GM19193 (cell line): ENCODE measurements around the gene ING4.

Source experiments
- POLR2A ChIP-seq: IDR thresholded peaks from 4 replicates; pipeline ENCODE4 v1.6.1; 2011; ENCODE audit not compliant: insufficient read depth, insufficient read length; ENCODE audit errors: extremely low read depth

Gene ING4

DNA sequence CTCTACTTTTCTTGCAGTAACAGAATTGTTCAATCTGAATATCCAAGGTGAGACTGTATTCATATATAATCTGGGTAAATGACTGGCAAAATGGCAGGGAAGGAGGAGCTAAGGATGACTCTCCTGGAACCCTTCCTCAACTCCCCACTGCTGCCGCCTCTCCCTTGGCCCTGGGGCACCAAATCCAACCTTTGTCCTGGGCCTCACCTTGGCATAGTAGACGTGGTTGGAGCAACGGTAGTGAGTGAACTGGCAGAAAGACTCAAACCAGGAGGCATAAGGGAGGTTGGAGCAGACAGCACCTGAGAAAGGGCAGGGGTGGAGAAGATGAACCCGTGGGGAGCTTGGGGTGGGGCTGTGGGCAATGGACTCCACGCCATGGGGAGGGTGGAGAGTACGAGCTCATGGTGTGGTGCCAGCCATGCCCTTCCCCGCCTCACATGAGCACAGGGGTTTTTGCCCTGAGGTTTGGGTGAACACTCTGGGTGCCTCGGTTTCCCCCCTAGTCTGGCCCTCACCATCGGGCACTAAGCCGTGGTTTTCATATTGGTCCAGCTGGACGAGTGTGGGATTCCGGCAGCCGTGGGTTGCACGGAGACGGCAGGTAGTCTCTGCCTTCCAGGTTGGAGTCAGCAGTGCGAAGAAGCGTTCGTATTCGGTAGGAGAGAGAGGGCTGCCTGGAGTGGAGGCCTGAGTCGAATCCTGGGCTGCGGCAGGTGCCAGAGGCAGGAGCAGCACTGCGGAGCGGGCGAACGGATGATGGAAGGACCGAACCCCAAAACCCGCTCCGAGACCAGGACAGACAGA, 16.4 kb downstream of the ING4 start:
- no peak for TF ChIP-seq POLR2A

DNA sequence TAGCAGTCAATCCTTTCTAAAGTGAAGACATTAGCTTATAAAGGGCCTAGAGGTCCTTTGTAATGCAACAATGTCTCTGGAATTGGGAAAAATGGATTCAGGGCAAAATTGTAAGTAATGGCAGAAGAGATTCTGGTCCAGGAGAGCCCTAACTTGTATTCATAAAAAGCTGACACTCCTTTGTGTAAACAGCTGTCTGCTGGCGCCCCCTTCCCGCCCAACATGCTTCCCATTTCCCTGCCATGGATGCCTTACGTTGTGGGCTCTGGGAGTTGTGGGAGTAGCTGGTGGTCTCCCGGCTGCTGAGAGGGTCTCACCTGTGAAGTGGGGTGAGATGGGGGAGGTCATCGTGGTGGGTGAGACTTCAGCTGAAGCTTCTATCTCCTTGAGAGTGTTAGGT, 18.0 kb downstream of the ING4 start:
- no peak for TF ChIP-seq POLR2A

DNA sequence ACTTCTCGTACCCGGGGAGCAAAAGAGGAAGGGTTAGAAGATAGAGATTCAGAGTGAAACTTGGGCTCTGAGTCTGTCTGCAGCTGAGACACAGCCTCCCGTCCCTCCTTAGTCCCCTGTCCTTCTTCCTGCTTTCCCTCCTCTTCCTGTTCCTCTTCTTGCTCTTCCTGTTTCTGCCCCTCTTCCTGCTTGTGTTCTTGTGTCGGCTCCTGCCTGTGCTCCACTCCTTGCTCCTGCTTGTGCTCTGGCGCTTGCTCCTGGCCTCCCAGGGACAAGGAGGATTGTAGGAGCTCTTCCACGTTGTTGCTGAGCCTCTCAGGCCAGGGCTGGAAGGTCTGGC, 18.7 kb downstream of the ING4 start:
- peak; percentile 41 for TF ChIP-seq POLR2A

DNA sequence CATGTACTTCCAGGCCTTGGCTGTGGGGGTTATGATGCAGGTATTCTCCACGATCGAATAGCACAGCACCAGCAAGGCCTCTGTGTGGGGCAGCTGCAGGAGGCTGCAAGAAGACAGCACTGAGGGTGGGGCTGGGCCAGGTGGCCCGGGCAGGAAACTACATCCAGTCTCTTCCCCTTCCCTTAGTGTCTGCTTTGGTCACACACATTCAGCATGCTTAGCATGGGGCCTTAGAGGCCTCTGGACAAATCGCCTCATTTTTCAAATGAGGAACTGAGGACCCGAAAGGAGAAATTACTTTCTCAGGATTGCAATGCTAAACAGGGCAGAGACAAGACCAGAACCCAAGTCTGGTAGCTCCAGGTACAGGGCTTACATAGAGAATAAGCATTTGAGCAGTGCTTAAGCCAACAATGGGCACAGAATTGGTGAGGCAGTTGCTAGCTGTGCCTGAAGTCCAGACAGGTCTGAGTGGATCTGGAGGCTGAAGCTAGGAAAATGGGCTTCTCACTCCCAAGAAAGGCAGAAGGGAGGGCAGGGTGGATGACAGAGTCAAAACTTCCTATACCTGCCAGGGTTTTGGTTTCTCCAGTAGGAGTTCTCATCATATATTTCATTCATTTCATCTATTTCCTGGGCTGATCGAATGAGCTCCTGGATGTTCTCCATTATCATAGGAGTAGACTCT, 19.2 kb downstream of the ING4 start:
- TF ChIP-seq POLR2A = peak; percentile 25

DNA sequence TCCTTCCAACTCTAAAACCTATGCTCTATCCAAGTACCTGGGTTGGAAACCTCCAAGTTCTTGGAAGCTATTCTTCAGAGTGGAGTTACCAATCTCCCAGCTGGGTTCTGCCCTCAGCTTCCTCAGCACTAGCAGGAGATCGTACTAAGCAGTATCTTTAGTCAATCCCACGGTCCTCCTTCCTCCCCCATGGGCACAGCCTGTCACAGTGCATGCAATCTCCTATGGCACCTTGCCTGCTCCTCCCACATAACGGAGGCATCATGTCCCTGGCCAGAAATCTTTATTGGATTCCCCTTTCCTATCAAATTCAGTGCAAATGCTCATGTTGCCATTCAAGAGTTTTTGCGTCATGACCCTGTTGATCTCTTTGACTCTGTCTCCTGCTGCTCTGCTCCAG, 21.8 kb downstream of the ING4 start:
- TF ChIP-seq POLR2A = no peak

DNA sequence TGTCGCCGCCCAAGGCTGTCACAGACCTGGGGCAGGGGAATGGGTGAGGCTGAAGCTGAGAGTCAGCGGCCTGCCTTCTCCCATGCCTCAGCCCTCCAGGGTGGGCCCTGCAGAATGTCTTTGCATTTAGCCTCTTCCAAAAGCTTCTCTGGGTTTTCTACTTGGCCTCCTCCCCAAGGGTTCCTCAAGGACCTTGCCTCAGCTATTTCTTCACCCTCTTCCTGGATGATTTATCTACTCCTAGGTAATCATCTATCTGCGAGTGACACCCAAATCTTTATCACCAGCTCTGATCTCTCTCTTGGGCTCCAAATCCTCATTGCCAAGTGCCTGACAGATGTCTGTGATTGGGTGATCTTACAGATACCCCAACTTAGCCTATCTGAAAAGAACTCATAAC, 22.4 kb downstream of the ING4 start:
- no peak for TF ChIP-seq POLR2A

DNA sequence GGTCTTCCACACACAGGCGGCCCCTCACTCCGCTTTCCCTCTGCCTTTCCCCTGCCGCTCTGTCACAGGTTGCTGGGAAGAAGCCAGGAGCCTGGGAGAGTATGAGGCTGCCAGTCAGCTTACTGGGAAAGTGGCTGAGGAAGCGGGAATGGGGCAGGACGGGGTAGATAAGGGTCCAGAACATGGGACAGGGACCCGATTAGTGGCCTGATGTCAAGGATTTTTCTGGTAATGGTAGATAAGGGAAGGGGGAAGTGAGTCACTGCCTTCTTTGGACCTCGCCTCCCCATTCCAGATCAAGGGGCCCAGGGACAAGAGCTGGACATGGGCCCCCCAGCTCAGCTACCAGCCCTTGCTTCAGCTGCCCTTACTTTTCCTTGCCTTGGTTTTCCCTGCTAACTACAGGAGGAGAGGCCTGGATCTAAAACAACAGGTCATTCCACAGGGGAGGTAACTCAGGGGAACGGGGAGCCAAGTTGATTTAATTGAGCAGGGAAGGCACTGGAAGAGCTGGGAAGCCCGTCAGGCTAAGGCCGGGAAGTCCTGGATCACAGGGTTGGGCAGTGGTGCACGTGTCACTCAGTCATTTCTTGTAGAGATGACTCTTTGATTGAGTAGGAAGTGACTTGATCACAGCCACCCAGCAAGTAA, 23.6 kb downstream of the ING4 start:
- no peak for TF ChIP-seq POLR2A

DNA sequence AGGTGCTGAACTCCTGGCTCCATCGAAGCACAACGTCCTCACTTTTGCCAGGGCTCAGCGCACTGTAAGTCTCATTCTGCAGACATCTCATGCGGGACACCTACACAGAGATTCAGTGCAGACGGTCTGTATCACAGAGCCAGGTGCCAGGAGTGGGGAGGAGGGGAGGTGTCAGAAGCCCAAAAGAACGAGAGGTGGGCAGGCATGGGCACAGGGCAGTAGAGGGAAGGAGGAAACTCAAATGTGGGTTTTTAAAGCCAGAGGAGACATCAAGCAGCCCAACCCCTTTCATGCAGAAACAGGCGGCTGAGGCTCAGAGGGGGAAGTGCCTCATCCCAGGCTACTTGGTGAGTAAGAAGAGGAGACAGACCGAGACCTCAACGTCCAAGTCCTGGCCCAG, 24.6 kb downstream of the ING4 start:
- TF ChIP-seq POLR2A = no peak

DNA sequence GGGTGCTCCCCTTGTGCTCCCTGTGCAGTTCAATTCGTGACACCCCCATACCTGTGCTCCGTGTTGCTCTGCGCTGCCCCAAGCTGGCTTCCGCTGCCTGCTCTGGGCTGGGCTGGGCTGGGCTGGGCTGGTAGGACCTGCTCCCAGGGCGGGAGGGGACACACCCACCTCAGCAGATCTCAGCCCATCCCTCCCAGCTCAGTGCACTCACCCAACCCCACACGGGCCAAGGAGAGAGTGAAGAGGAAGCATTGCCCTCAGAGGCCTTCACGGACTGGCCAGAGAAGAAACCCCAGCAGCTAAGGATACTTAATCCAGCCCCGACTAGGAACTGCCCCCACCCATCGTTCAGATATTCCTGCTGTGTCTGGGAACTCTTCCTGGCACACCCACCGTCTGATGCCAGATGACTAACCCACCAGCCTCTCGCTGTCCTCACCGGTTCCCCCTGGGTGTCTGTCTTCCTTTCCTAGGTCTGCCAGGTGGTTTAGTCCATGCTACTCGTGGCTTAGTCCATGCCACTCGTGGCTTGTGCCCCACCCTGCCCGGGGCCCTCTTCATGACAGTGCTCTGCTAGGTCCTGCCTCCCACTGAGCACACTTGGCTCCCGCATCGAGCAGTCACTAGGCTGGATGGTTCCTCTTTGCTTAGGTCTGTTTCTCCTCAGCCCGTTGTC, 26.9 kb downstream of the ING4 start, which contains the start of gene LPAR5:
TSS of gene LPAR5 (minus strand) at position 104 of the 676 bp plus-strand sequence. CDS start 14,711 bp downstream, outside the sequence.
- TF ChIP-seq POLR2A = peak; percentile 61

DNA sequence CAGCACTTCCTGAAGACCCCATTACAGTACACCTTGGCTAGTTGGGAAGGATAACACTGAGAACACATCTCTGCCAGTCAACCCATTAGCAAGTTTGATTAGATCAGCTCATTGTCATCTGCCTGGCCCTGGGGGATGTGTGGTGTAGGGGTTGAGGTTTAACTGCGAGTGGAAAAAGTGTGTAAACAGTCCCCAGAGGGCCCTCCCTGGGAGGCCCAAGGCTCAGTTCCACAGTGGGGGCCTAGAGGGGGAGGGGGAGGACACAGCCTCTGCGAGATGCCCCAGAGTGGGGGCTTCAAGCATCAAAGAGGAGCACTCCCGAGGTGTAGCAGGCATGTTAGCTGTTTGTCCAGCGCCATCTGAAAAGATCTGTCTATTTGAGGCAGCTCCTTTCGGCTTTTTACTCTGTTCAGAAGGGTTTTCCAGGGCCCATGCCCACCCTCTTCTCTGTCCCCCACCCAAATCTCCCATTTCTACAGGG, 27.5 kb downstream of the ING4 start:
- TF ChIP-seq POLR2A = no peak

DNA sequence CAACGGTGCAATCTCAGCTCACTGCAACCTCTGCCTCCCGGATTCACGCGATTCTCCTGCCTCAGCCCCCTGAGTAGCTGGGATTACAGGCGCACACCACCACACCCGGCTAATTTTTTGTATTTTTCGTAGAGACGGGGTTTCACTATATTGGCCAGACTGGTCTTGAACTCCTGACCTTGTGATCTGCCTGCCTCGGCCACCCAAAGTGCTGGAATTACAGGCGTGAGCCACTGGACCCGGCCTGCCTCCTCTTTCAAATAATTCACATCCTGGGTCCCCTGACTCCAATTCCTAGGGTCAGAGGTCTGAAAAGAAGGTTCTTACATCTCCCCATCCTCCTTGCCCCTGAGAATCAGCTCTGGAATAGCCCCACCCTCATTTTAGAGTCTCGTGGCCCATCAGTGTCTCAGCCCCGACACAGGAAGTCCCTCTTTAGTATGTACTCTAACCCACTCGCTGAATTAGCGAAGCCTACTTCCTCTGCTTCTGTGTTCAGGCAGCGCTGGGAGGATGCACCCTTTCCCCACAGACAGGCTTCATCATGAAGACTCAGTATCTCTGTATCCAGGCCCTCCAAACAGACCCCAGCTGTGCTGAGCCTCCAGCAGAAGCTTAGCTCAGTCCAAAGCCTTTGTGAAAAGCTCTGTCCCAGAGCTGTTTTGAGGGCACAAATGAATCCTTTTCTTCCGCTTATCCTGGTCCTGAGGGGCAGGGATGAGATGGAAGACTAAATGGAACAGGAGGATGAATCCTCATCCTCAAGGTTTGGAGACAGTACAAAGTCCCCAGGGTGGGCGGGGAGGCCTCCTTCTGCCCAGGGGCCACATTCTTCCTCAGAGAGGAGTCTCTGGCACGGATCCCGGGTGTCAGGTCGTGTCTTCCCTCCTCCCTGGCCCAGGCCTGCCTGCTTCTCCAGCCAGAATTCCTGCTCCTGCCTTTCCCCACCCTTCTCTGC, 30.6 kb downstream of the ING4 start:
- TF ChIP-seq POLR2A = peak; percentile 78

DNA sequence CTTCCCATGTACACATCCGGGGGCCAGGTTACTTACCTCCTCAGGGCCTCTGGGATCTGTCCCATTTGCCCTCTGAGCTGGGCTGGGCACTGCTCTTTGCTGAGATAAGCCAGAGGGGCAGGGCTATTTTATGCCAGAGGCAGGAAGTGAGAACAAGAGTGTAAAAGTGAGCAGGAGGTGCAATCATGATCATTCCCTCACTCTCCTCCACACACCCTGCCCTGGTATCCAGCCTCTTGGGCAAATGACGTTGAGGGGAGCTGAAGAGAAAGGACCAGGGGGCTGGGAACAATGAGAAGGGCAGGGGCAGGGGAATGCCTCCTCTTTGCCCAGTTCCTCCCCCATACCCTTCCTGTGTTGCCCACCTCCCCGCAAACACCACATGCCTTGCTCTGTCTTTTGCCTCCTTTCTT, 31.4 kb downstream of the ING4 start:
- TF ChIP-seq POLR2A = peak; percentile 40

DNA sequence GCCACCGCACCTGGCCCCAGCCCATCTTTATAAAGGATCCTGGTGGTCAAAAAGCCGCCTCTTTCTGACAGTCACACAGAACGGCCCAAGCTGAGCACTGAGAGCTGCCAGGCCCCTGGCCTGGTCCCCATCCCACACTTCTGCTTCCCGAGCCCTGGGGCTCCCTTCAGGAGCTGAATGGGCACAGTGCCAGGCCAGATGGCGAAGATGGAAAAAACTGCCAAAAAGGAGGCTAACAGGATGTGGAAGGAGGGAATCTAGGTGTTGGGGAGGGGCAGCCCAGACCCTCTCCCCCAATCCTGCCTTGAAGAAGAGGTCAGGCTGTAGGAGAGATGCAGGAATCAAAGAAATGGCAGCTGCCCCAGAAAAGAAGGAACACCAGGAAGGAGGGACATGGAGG, 32.2 kb downstream of the ING4 start:
- TF ChIP-seq POLR2A = no peak

DNA sequence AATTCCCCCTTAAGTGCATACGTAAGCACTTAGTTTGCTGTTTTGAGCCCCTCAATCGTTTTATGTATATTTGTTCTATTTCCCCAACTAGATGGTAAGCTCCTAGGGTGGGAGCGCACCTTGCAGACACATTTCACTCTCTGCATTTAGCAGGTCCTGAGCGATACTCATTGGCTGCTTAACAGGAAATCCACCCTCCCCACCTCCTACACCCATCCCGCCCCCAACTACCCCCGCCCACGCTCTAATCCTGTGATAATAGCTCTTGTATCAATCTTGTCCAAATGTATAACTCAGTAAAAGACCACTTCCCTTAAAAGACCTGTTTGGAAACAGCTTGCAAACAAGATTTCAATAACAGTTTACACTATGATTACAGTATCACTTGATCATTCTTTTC, 35.3 kb downstream of the ING4 start:
- TF ChIP-seq POLR2A = no peak
